Testis (tissue), 2 donors: Measurements from ENCODE around the gene CHST10.

Experiments used
- POLR2A ChIP-seq: fragments of 450-650 bp; IDR thresholded peaks from one replicate; pipeline ENCODE4 v1.6.1; 2017; ENCODE audit warnings: antibody characterized with exemption, mild to moderate bottlenecking, moderate library complexity
- TF ChIP-seq, protein P1 (sequence below), 3 experiments: fragments of 450-650 bp in 2 of 3; fragments of 200-600 bp in 1 of 3; sonication (generic) in 1 of 3; IDR thresholded peaks; one replicate each; pipeline ENCODE4 v1.5.1; 2016 to 2019; ENCODE audit warnings: antibody characterized with exemption in 3 of 3, mild to moderate bottlenecking in 2 of 3, moderate library complexity in 1 of 3

DNA sequence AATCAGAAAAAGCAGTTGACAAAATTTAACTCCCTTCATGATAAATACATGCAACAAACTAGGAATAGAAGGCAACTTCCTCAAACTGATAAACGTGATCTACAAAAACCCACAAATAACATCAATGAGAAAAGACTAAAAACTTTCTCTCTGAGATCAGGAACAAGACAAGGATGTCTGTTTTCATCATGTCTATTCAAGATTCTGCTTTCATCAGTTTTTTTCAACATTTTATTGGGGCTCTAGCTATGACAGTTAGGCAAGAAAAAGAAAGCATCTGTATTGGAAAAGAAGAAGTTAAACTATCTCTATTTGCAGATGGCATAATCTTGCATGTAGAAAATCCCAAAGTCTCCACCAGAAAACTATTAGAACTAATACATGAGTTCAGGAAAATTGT is 12.3 kb upstream of the CHST10 start:
- TF ChIP-seq, protein P1, sequence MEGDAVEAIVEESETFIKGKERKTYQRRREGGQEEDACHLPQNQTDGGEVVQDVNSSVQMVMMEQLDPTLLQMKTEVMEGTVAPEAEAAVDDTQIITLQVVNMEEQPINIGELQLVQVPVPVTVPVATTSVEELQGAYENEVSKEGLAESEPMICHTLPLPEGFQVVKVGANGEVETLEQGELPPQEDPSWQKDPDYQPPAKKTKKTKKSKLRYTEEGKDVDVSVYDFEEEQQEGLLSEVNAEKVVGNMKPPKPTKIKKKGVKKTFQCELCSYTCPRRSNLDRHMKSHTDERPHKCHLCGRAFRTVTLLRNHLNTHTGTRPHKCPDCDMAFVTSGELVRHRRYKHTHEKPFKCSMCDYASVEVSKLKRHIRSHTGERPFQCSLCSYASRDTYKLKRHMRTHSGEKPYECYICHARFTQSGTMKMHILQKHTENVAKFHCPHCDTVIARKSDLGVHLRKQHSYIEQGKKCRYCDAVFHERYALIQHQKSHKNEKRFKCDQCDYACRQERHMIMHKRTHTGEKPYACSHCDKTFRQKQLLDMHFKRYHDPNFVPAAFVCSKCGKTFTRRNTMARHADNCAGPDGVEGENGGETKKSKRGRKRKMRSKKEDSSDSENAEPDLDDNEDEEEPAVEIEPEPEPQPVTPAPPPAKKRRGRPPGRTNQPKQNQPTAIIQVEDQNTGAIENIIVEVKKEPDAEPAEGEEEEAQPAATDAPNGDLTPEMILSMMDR (IDR thresholded peaks at IDR 0.05), result no peak
- no peak for TF ChIP-seq POLR2A
